Prostate gland (tissue), 2 donors: ENCODE results near the gene COL15A1. TPM values are rescaled to one million over a fixed set of nuclear protein-coding genes. Genes with fewer than 3 reads are reported as not detected.
"Not testable (repeated sequence)": the region's sequence is repeated elsewhere in the genome, so short reads cannot be mapped to it uniquely, and the experiment has no call there.

Experiments used
- DNase-seq: peaks from one replicate; pipeline ENCODE4 v3.0.0-alpha.2; 2019; ENCODE audit warnings: low spot score
- H3K27ac ChIP-seq, 2 donors: fragments of 200-600 bp; sonication (generic); 2 replicates each; pipeline ENCODE4 v1.5.1; 2017 to 2019
- H3K27me3 ChIP-seq: fragments of 200-600 bp; sonication (generic); replicated peaks from 2 replicates; pipeline ENCODE4 v1.5.1; 2019; ENCODE audit not compliant: insufficient read depth
- H3K36me3 ChIP-seq, 2 donors: fragments of 200-600 bp; sonication (generic); 1 replicate in 1 of 2; 2 replicates in 1 of 2; pipeline versions ENCODE4 v1.5.1 to v1.8.1; 2017 to 2019
- H3K4me1 ChIP-seq: fragments of 200-600 bp; sonication (generic); replicated peaks from 2 replicates; pipeline ENCODE4 v1.5.1; 2019
- H3K4me3 ChIP-seq, 2 donors: fragments of 200-600 bp; sonication (generic); 2 replicates each; pipeline ENCODE4 v1.5.1; 2017 to 2019
- H3K9me3 ChIP-seq: fragments of 200-600 bp; sonication (generic); 2 replicates; pipeline ENCODE4 v1.5.1; 2017
- CTCF ChIP-seq, 4 experiments: fragments of 200-600 bp in 2 of 4; fragments of 450-650 bp in 2 of 4; sonication (generic) in 2 of 4; IDR thresholded peaks; 1 replicate in 3 of 4; 2 replicates in 1 of 4; pipeline ENCODE4 v1.5.1; 2016 to 2019; ENCODE audit warnings: antibody characterized with exemption in 4 of 4, mild to moderate bottlenecking in 2 of 4, moderate library complexity in 2 of 4
- POLR2A ChIP-seq: fragments of 450-650 bp; IDR thresholded peaks from one replicate; pipeline ENCODE4 v1.6.1; 2016; ENCODE audit warnings: antibody characterized with exemption, mild to moderate bottlenecking
- POLR2AphosphoS5 ChIP-seq: sonication (generic); formaldehyde crosslinking; IDR thresholded peaks from one replicate; pipeline ENCODE4 v1.6.1; 2017; ENCODE audit warnings: antibody characterized with exemption
- WGBS: methylation state at CpG from one replicate; pipeline ENCODE4 v1.1.5; 2018; 5-methylcytosine and 5-hydroxymethylcytosine counted together
- intact Hi-C: fragments of 100-400 bp; cut with DNase I; formaldehyde crosslinking; loops from one replicate; pipeline ENCODE4 v1.14.2; 2022
- total RNA-seq, 2 donors: library from RNA; depleted of rRNA; stranded (reverse); fragments of >200 nt; gene quantifications; one replicate each; pipeline ENCODE4 v1.1.0, GENCODE V29; 2016

The COL15A1 gene
- total RNA-seq, 2 donors from 2014 or later = 10.3 to 79.9 TPM

GRCh38 chr9:98899408-98900056, 44.2 kb upstream of the COL15A1 start:
- H3K4me3 ChIP-seq = no peak overlapping the region
- H3K27me3 ChIP-seq = no peaks in the 10 kb centered on the region
- TF ChIP-seq CTCF (IDR thresholded peaks at IDR 0.05) (no peak), POLR2A (no peak), POLR2AphosphoS5 (no peak)
- no peak overlapping the region for H3K27ac ChIP-seq
- H3K4me1 ChIP-seq = no peaks in the 10 kb centered on the region
- no peaks in the 10 kb centered on the region for H3K36me3 ChIP-seq
- H3K9me3 ChIP-seq = no peaks in the 10 kb centered on the region
- 37% methylated on average over 4 of the region's 4 CpGs for WGBS
- DNase-seq = no peak
- intact Hi-C loops = no loop called here

- Histone ChIP-seq H3K9me3 (no peaks in the 10 kb centered on the region), H3K27me3 (no peaks in the 10 kb centered on the region), H3K36me3 (no peaks in the 10 kb centered on the region), H3K4me1 (no peaks in the 10 kb centered on the region), H3K4me3 (no peak overlapping the region), H3K27ac (no peak overlapping the region)
- intact Hi-C loops = no loop called here
- 98% methylated on average over 5 of the region's 5 CpGs for WGBS
- TF ChIP-seq POLR2A (no peak), POLR2AphosphoS5 (no peak), CTCF (IDR thresholded peaks at IDR 0.05) (no peak)
- no peak for DNase-seq
Observed at GRCh38 chr9:98900244-98900643, 43.5 kb upstream of the COL15A1 start.

- Histone ChIP-seq H3K9me3 (no peaks in the 10 kb centered on the region), H3K27ac (no peak overlapping the region), H3K27me3 (no peaks in the 10 kb centered on the region), H3K4me1 (no peaks in the 10 kb centered on the region), H3K36me3 (no peaks in the 10 kb centered on the region), H3K4me3 (no peak overlapping the region)
- intact Hi-C loops = no loop called here
- TF ChIP-seq POLR2A = no peak
- no peak for TF ChIP-seq CTCF (IDR thresholded peaks at IDR 0.05)
- no peak for TF ChIP-seq POLR2AphosphoS5
- DNase-seq = no peak
- 90% methylated on average over 3 of the region's 3 CpGs for WGBS
Observed at GRCh38 chr9:98900725-98901124, 43.0 kb upstream of the COL15A1 start.

GRCh38 chr9:98901843-98902242, 41.9 kb upstream of the COL15A1 start:
- WGBS = 91% methylated on average over 3 of the region's 3 CpGs
- H3K27ac ChIP-seq, H3K4me1 ChIP-seq, H3K27me3 ChIP-seq, H3K36me3 ChIP-seq, H3K9me3 ChIP-seq, H3K4me3 ChIP-seq, DNase-seq, intact Hi-C loops: not testable (repeated sequence)

GRCh38 chr9:98902516-98902915, 41.2 kb upstream of the COL15A1 start:
- no peak for DNase-seq
- Histone ChIP-seq H3K36me3 (no peaks in the 10 kb centered on the region), H3K9me3 (no peaks in the 10 kb centered on the region), H3K27me3 (no peaks in the 10 kb centered on the region), H3K4me3 (no peak overlapping the region), H3K4me1 (no peaks in the 10 kb centered on the region), H3K27ac (no peak overlapping the region)
- intact Hi-C loops = no loop called here
- no peak for TF ChIP-seq POLR2A
- WGBS = 95% methylated on average over 1 of the region's 1 CpG

- no peak overlapping the region for H3K4me3 ChIP-seq
- intact Hi-C loops = no loop called here
- 82% methylated on average over 5 of the region's 5 CpGs for WGBS
- no peaks in the 10 kb centered on the region for H3K36me3 ChIP-seq
- no peaks in the 10 kb centered on the region for H3K9me3 ChIP-seq
- no peak overlapping the region for H3K27ac ChIP-seq
- no peaks in the 10 kb centered on the region for H3K4me1 ChIP-seq
- DNase-seq = no peak
- no peaks in the 10 kb centered on the region for H3K27me3 ChIP-seq
- TF ChIP-seq CTCF (IDR thresholded peaks at IDR 0.05) (no peak), POLR2A (no peak), POLR2AphosphoS5 (no peak)
Observed at GRCh38 chr9:98902925-98903324, 40.8 kb upstream of the COL15A1 start.
